ENCODE measurements around the gene TMEM232.

The TMEM232 gene

DNA sequence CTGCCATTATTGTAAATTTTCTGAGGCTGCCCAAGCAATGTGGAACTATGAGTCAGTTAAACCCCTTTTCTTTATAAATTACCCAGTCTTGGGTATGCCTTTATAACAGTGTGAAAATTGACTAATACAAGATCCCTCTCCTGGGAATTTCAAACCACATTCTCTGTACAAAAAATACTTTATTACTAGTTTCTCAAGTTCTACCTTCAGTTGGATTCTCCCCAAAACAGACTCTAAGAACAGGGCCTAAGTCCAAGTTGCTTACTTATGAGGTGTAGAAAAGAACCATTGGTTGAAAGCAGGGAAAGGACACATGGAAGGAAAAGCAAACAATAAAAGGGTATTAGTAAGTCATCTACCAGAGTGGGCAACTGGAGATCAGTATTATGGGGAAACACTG lies 343.2 kb downstream of the TMEM232 start:
- no peak for DNase-seq

DNA sequence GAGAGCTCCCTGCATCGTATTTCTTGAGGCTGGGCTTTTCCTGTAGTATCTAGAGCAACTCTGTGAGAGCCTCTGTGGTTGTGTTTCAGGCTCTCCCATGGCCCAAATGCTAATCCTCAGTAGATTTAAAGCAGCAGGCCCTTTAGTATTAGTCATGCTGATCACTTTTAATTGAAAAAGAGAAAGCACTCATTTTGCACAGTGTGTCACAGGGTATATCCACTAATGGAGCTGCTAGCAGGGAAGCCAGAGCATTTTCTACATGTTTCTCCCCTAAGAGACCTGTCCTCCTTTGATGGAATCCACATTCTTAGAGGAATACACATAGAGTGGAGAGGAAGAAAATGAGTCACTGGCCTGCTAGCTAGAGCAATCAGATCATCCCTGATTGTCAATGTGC lies 348.5 kb downstream of the TMEM232 start:
- no peak for DNase-seq

DNA sequence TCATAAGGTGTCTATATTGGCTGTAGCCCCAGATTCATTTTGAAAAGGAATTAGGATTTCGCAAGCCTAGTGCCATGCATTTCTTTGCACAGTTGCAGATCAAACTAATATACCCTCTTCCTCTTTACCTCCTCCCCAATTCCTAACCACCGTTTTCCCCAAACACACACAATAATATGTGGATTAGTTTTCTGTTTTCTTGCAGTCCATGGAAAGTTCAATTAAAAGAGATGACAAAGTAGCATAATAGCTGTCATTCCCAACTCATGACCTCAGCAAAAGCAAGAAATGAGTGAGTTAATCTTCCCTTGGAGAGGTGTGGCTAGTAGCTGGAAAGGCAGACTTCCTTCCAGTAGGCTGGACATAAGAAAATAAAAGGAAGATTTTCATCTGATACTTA lies 349.1 kb downstream of the TMEM232 start:
- no peak for DNase-seq

DNA sequence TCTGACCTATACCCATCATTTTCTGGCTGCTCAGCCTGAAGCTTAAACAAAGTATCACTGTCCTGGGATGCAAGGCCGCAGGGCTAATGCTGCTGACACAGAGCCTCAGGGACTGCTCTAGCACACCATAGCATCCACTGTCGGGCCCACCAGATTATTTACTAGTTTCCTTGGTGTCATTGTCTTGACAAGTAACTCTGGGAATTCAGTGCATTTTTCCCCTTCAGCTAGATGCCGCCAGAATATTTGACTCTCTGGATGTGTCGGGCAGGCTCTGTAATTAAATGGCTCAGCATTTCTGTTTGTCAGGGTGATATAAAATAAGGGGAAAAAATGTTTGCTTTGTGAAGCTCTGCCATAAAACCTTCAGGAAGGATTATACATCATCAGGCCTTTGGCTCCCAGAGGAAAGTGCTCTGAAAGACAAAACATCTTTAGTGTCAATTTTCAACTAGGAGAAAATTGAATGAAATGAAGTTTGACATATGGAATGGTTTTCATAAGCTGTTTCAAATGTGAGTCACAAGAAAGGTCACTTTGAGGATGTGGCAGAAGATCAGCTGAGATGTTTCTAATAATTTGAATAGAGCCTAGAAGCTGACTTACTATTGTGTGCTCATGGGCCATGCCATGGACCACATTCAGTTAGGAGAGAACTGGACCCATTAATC lies 350.1 kb downstream of the TMEM232 start:
- no peak for DNase-seq

DNA sequence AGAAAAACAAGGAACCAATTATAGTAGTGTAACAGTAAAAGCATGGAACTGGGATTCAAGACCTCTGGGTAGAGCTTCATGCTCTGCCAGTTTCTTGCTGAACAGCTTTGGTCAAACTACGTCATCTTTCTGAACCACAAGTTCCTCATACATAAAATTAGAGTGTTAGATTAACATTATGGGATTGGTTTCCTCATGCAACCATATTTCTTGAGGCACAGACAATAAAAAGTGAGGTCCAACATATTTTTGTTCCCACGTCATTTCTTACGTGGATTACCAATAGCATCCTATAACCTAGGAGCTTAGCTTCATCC lies 354.8 kb downstream of the TMEM232 start:
- DNase-seq: no peak

DNA sequence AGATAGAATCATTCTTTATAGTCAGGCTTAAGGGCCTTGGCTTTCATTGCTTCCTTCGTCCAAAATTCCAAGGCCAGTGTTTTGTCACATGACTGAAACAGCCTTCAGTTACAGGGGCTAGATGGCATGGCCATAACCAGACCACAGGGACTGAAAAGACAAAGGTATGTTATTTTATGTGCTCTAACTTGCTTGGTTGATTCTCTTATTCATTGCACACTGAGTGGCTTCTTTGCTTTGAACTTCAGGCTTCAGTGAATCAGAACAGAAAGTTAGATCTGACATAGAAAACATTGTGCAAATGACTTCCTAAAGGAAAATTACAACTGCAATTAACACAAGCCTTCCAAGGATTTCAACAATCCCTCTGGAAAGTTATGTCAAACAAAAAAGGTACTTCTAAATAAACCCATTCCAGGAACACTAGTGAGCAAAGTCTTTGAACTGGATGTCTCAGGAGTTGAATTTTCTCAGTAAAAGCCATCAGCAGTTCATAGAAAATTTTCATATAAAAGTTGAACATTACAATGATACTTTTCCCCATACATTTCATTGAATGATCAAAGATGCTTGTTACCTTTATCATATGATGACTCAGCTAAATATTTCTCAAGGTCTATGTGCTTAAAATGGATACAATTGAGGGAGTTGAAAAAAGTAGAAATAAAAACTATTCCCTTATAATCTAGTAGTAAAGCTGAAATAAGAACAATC lies 355.3 kb downstream of the TMEM232 start:
- DNase-seq: no peak
